Endothelial cell of umbilical vein (primary cell): Measurements from ENCODE around the gene PSD2. TPM values are rescaled to one million over a fixed set of nuclear protein-coding genes. Genes with fewer than 3 reads are reported as not detected.

ENCODE experiments used
- BruUV-seq: library from RNA; stranded (reverse); fragments of 400-500 nt; replicated peaks from 2 replicates; lab custom pipeline; 2021; lab: Mats Ljungman, UMichigan
- CTCF ChIA-PET: fragments of 300-600, 350-600 bp; sonication (Branson Sonifier 250); formaldehyde crosslinking; loops from one replicate; lab custom pipeline; 2021; ENCODE audit warnings: antibody characterized with exemption, inconsistent platforms; lab: Charles Lee
- POLR2A ChIA-PET: fragments of 300-600, 350-600 bp; sonication (Branson Sonifier 250); formaldehyde crosslinking; loops from one replicate; lab custom pipeline; 2021; ENCODE audit warnings: antibody characterized with exemption, inconsistent platforms; lab: Charles Lee
- DNase-seq: peaks from one replicate; pipeline ENCODE4 v3.0.0-alpha.2; 2011; ENCODE audit warnings: low read depth, low spot score
- FAIRE-seq: peaks from 2 replicates; lab custom pipeline; 2011; peaks lifted over from hg19 to GRCh38; lab: Jason Lieb, UNC
- H2AFZ ChIP-seq: 2 replicates; pipeline ENCODE4 v1.6.0; 2012; ENCODE audit warnings: low read depth, low read length, control low read depth, inconsistent platforms
- H3K27ac ChIP-seq: 2 replicates; pipeline ENCODE4 v1.5.1; 2011; ENCODE audit warnings: low read depth, mild to moderate bottlenecking, control low read depth, low read length, moderate library complexity; ENCODE audit not compliant: insufficient read depth
- H3K27me3 ChIP-seq, 2 experiments: 2 replicates each; pipeline versions ENCODE4 v1.6.0 to v1.6.1; 2011; ENCODE audit warnings: low read length in 2 of 2, mixed read lengths in 1 of 2; ENCODE audit not compliant: control insufficient read depth in 2 of 2, insufficient read depth in 2 of 2
- H3K36me3 ChIP-seq, 2 experiments: 2 replicates in 1 of 2; 3 replicates in 1 of 2; pipeline ENCODE4 v1.5.1; 2011; ENCODE audit warnings: low read length in 2 of 2, mild to moderate bottlenecking in 1 of 2, moderate library complexity in 1 of 2; ENCODE audit not compliant: control insufficient read depth in 2 of 2, insufficient read depth in 2 of 2; ENCODE audit errors: extremely low read depth in 1 of 2
- H3K4me1 ChIP-seq: 3 replicates; pipeline ENCODE4 v1.5.1; 2011; ENCODE audit warnings: mild to moderate bottlenecking, low read length; ENCODE audit not compliant: control insufficient read depth, insufficient read depth; ENCODE audit errors: extremely low read depth
- H3K4me2 ChIP-seq: 2 replicates; pipeline ENCODE4 v1.6.1; 2011; ENCODE audit warnings: low read length, control low read depth, mixed read lengths; ENCODE audit not compliant: insufficient read depth
- H3K4me3 ChIP-seq, 3 experiments: fragments of 200-600 bp in 1 of 3; sonication (generic), shearing (Covaris generic) in 1 of 3; replicated peaks in 1 of 3; 2 replicates each; pipeline ENCODE4 v1.5.1; 2011 to 2016; ENCODE audit warnings: control low read depth in 3 of 3, low read length in 3 of 3, mild to moderate bottlenecking in 2 of 3, inconsistent platforms in 1 of 3, low read depth in 1 of 3, moderate library complexity in 1 of 3; ENCODE audit not compliant: insufficient read depth in 1 of 3
- H3K79me2 ChIP-seq: 2 replicates; pipeline ENCODE4 v1.6.0; 2012; ENCODE audit warnings: low read length, inconsistent platforms; ENCODE audit not compliant: control insufficient read depth, insufficient read depth
- H3K9ac ChIP-seq: replicated peaks from 2 replicates; pipeline ENCODE3; 2011; ENCODE audit warnings: low read length, control low read depth; ENCODE audit not compliant: insufficient read depth; ENCODE audit errors: extremely low read depth
- H3K9me1 ChIP-seq: replicated peaks from 3 replicates; pipeline ENCODE4 v1.6.0; 2011; ENCODE audit warnings: mild to moderate bottlenecking, low read length; ENCODE audit not compliant: control insufficient read depth, insufficient read depth; ENCODE audit errors: extremely low read depth
- H3K9me3 ChIP-seq: replicated peaks from 2 replicates; pipeline ENCODE4 v1.5.1; 2012; ENCODE audit warnings: low read length, inconsistent platforms; ENCODE audit not compliant: control insufficient read depth, insufficient read depth
- H4K20me1 ChIP-seq: replicated peaks from 2 replicates; pipeline ENCODE3; 2011; ENCODE audit warnings: mild to moderate bottlenecking, low read length; ENCODE audit not compliant: control insufficient read depth, insufficient read depth; ENCODE audit errors: extremely low read depth
- EZH2 ChIP-seq: IDR thresholded peaks from 2 replicates; pipeline ENCODE4 v1.6.1; 2012; ENCODE audit warnings: borderline replicate concordance, low read depth, mild to moderate bottlenecking, moderate library complexity, low read length, inconsistent platforms; ENCODE audit not compliant: severe bottlenecking
- FOS ChIP-seq: IDR thresholded peaks from 2 replicates; pipeline ENCODE4 v1.6.1; 2011; ENCODE audit warnings: mild to moderate bottlenecking, low read length, moderate library complexity, borderline replicate concordance; ENCODE audit not compliant: insufficient read depth
- GATA2 ChIP-seq: IDR thresholded peaks from 2 replicates; pipeline ENCODE4 v1.7.0; 2011; ENCODE audit warnings: low read depth, mild to moderate bottlenecking, moderate library complexity, mixed read lengths, low read length; ENCODE audit not compliant: insufficient read length, insufficient read depth
- JUN ChIP-seq: IDR thresholded peaks from 2 replicates; pipeline ENCODE4 v1.6.1; 2011; ENCODE audit warnings: borderline replicate concordance, low read depth; ENCODE audit not compliant: insufficient read length, insufficient read depth
- MYC ChIP-seq: IDR thresholded peaks from one replicate; pipeline ENCODE4 v1.6.1; 2011; ENCODE audit warnings: mild to moderate bottlenecking, low read depth, low read length
- POLR2A ChIP-seq: IDR thresholded peaks from 2 replicates; pipeline ENCODE4 v1.6.1; 2012; ENCODE audit warnings: low read depth, mild to moderate bottlenecking, control low read depth, low read length
- POLR2AphosphoS5 ChIP-seq: IDR thresholded peaks from 2 replicates; pipeline ENCODE4 v1.6.1; 2012; ENCODE audit warnings: low read depth, mild to moderate bottlenecking, control low read depth, low read length, moderate library complexity; ENCODE audit not compliant: insufficient read depth
- dilution Hi-C: fragments of 300-500 bp; cut with MboI; formaldehyde crosslinking; loops from one replicate; pipeline ENCODE4 v1.15.0; 2019; ENCODE audit warnings: low sequenced_read_pairs; ENCODE audit not compliant: extremely low pct_ligation_motif_present
- intact Hi-C: fragments of 100-400 bp; cut with micrococcal nuclease; formaldehyde crosslinking; loops from one replicate; pipeline ENCODE4 v1.10.0; 2022
- polyA plus RNA-seq, 4 experiments: library from polyadenylated mRNA; depleted of rRNA in 3 of 4; stranded (reverse) in 3 of 4; unstranded in 1 of 4; fragments of >200 nt; gene quantifications; 2 replicates each; pipeline versions ENCODE4 v1.2.1 to v1.2.3, GENCODE V29; 2011 to 2012; ENCODE audit warnings: missing spikeins in 1 of 4
- total RNA-seq: library from RNA; stranded (reverse); gene quantifications from 2 replicates; pipeline ENCODE4 v1.2.3, GENCODE V29; 2021
- TF ChIP-seq, protein P1 (sequence below): IDR thresholded peaks from 2 replicates; pipeline ENCODE4 v1.6.1; 2011; ENCODE audit not compliant: insufficient read depth, insufficient read length
- TF ChIP-seq, protein P2 (sequence below), 2 donors: IDR thresholded peaks; 1 replicate in 1 of 2; 2 replicates in 1 of 2; pipeline ENCODE4 v1.5.1; 2011; ENCODE audit warnings: low read length in 2 of 2, mild to moderate bottlenecking in 2 of 2, moderate library complexity in 2 of 2, control low read depth in 1 of 2, inconsistent platforms in 1 of 2, low read depth in 1 of 2; ENCODE audit not compliant: insufficient read depth in 1 of 2; ENCODE audit errors: extremely low read depth in 1 of 2

PSD2 gene
- total and polyA plus RNA-seq, 2 donors (not counting 3 experiments of a cell fraction or from before 2014, with no cell fraction given), result not detected

DNA sequence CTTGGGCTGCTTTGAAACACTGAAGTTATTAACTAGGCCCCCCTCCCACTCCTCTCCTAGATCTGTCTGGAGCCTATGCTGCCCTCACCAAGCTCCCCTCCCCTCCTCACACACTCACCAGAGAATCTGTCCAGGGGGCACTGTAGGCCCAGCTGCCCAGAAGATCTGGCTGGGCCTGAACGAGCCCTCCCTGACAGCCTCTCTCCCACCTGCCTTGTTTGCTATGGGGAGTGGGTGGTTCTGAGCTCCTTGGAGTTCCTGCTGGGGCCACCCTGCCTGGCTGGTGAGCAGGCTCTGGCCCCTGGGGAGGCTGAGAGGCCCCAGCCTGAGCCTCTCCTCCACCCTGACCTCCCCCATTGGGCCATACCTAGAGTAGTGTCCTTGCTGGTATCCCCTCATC, 75.1 kb downstream of the PSD2 start:
- intact Hi-C loops, result no loop called here
- FAIRE-seq (no peak), DNase-seq (no peak)
- TF ChIP-seq FOS (no peak), POLR2A (no peak), GATA2 (no peak), MYC (no peak)
- TF ChIP-seq, protein P1, sequence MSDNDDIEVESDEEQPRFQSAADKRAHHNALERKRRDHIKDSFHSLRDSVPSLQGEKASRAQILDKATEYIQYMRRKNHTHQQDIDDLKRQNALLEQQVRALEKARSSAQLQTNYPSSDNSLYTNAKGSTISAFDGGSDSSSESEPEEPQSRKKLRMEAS, result no peak
- TF ChIP-seq, protein P2, sequence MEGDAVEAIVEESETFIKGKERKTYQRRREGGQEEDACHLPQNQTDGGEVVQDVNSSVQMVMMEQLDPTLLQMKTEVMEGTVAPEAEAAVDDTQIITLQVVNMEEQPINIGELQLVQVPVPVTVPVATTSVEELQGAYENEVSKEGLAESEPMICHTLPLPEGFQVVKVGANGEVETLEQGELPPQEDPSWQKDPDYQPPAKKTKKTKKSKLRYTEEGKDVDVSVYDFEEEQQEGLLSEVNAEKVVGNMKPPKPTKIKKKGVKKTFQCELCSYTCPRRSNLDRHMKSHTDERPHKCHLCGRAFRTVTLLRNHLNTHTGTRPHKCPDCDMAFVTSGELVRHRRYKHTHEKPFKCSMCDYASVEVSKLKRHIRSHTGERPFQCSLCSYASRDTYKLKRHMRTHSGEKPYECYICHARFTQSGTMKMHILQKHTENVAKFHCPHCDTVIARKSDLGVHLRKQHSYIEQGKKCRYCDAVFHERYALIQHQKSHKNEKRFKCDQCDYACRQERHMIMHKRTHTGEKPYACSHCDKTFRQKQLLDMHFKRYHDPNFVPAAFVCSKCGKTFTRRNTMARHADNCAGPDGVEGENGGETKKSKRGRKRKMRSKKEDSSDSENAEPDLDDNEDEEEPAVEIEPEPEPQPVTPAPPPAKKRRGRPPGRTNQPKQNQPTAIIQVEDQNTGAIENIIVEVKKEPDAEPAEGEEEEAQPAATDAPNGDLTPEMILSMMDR (IDR thresholded peaks at IDR 0.05; ENCODE audit: extremely low read depth in 1 of 2, insufficient read depth in 1 of 2, low read depth in 1 of 2, low read length in 2 of 2), result no peak
- no peaks in the 10 kb centered on the region for H3K79me2 ChIP-seq
- no peak overlapping the region for H3K4me2 ChIP-seq
- peaks cover 3 to 10% of the 10 kb centered on the region in 2 experiments for H3K27me3 ChIP-seq
- H3K4me3 ChIP-seq, result no peak overlapping the region
- H3K9me3 ChIP-seq, result no peaks in the 10 kb centered on the region
- no peak overlapping the region for H3K27ac ChIP-seq
- POLR2A ChIA-PET, result no interaction called here
- H4K20me1 ChIP-seq, result no peaks in the 10 kb centered on the region
- dilution Hi-C loops, result no loop called here
- CTCF ChIA-PET, result interaction anchor here (2.8 kb wide), 1 partner anchor 83 kb away, joined by 15 read pairs; no protein-coding TSS in a partner anchor
- H3K4me1 ChIP-seq, result no peaks in the 10 kb centered on the region
- H3K9me1 ChIP-seq, result no peaks in the 10 kb centered on the region
- H3K36me3 ChIP-seq, result no peaks in the 10 kb centered on the region
- BruUV-seq, result no TSS peak
- no peak overlapping the region for H2AFZ ChIP-seq
- no peak overlapping the region for H3K9ac ChIP-seq

DNA sequence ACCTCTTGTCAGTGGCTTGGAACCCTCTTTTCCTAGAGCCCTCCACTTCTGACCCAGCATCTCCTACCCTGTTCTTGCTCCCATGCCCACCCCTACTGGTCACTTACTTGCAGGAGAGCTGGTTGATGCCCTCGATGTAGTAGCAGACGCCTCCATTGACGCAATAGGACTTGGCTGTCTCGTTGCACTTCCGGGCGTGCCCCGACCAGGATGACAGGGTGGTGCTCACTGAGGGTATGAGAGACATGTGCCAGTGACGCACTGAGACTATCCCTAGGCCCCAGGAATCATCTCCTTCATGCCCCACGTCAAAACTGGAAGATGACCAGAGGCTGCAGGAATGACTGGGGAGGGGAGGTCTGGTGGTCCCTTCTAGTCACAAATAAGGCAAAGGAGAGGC, 76.0 kb downstream of the PSD2 start:
- TF ChIP-seq GATA2 (no peak), JUN (no peak), POLR2AphosphoS5 (no peak), POLR2A (no peak), MYC (no peak), EZH2 (no peak), FOS (no peak)
- TF ChIP-seq, protein P2 (IDR thresholded peaks at IDR 0.05; ENCODE audit: extremely low read depth in 1 of 2, insufficient read depth in 1 of 2, low read depth in 1 of 2, low read length in 2 of 2), result no peak
- TF ChIP-seq, protein P1, result no peak
- Histone ChIP-seq H3K79me2 (no peaks in the 10 kb centered on the region), H2AFZ (no peak overlapping the region), H3K4me3 (no peak overlapping the region), H3K36me3 (no peaks in the 10 kb centered on the region), H3K9me3 (no peaks in the 10 kb centered on the region), H3K4me2 (no peak overlapping the region), H3K9me1 (no peaks in the 10 kb centered on the region), H3K9ac (no peak overlapping the region), H3K4me1 (no peaks in the 10 kb centered on the region), H4K20me1 (no peaks in the 10 kb centered on the region), H3K27ac (no peak overlapping the region), H3K27me3 (peaks cover 3 to 7% of the 10 kb centered on the region in 2 experiments)
- CTCF ChIA-PET, result interaction anchor here (0.9 to 2.8 kb wide), 5 partner anchors 8 to 97 kb away, joined by 3 to 15 read pairs (median 5); no protein-coding TSS in a partner anchor
- FAIRE-seq (no peak), DNase-seq (no peak)
- dilution Hi-C loops (no loop called here), intact Hi-C loops (no loop called here)
- POLR2A ChIA-PET, result no interaction called here
- BruUV-seq, result no TSS peak
